Panc1 (cell line): Measurements from ENCODE around the gene TSHR. TPM values are rescaled to one million over a fixed set of nuclear protein-coding genes. Genes with fewer than 3 reads are reported as not detected.
"Not testable (repeated sequence)": the region's sequence is repeated elsewhere in the genome, so short reads cannot be mapped to it uniquely, and the experiment has no call there.

Experiments used
- ATAC-seq: fragments of 200-7000 bp; cut with Tn5 transposase; 2 replicates; pipeline ENCODE4 v1.9.1; 2020; ENCODE audit warnings: mild to moderate bottlenecking, moderate library complexity
- BruUV-seq: library from RNA; stranded (reverse); fragments of 400-500 nt; replicated peaks from 2 replicates; lab custom pipeline; 2021; lab: Mats Ljungman, UMichigan
- CTCF ChIA-PET: fragments of 300-600 bp; sonication (Branson Sonifier 250); formaldehyde crosslinking; loops from one replicate; lab custom pipeline; 2022; ENCODE audit warnings: antibody characterized with exemption; lab: Charles Lee
- POLR2A ChIA-PET: fragments of 300-600 bp; sonication (Branson Sonifier 250); formaldehyde crosslinking; loops from one replicate; lab custom pipeline; 2022; ENCODE audit warnings: antibody characterized with exemption; lab: Charles Lee
- DNase-seq: peaks from one replicate; pipeline ENCODE4 v3.0.0-alpha.2; 2010; ENCODE audit warnings: low read depth, low spot score
- H3K27ac ChIP-seq: 2 replicates; pipeline ENCODE4 v1.5.1; 2011; ENCODE audit warnings: mild to moderate bottlenecking, low read length, inconsistent platforms
- H3K27me3 ChIP-seq: fragments of 200-500 bp; sonication (Bioruptor generic); 2 replicates; pipeline ENCODE4 v1.6.0; 2014; ENCODE audit warnings: low read length, inconsistent platforms; ENCODE audit not compliant: control insufficient read depth, insufficient read depth
- H3K36me3 ChIP-seq: fragments of 200-500 bp; sonication (Bioruptor generic); 2 replicates; pipeline ENCODE4 v1.5.1; 2014; ENCODE audit warnings: inconsistent platforms, mild to moderate bottlenecking, low read length, moderate library complexity; ENCODE audit not compliant: control insufficient read depth, insufficient read depth
- H3K4me1 ChIP-seq: 2 replicates; pipeline ENCODE4 v1.5.1; 2011; ENCODE audit warnings: inconsistent platforms, mild to moderate bottlenecking, low read length, moderate library complexity; ENCODE audit not compliant: control insufficient read depth, insufficient read depth
- H3K4me3 ChIP-seq, 2 experiments: 2 replicates each; pipeline ENCODE4 v1.5.1; 2011 to 2012; ENCODE audit warnings: low read depth in 2 of 2, low read length in 2 of 2, mild to moderate bottlenecking in 2 of 2, inconsistent platforms in 1 of 2, moderate library complexity in 1 of 2
- H3K9me3 ChIP-seq: fragments of 200-500 bp; sonication (Bioruptor generic); 2 replicates; pipeline ENCODE4 v1.5.1; 2014; ENCODE audit warnings: low read depth, mild to moderate bottlenecking, inconsistent platforms, low read length, moderate library complexity; ENCODE audit not compliant: control insufficient read depth, insufficient read depth
- POLR2AphosphoS5 ChIP-seq: IDR thresholded peaks from 2 replicates; pipeline ENCODE4 v1.6.1; 2012; ENCODE audit warnings: mild to moderate bottlenecking, low read depth, low read length, moderate library complexity
- SIN3A ChIP-seq: IDR thresholded peaks from 2 replicates; pipeline ENCODE4 v1.6.1; 2012; ENCODE audit warnings: low read depth, mild to moderate bottlenecking, low read length, moderate library complexity, borderline replicate concordance; ENCODE audit not compliant: insufficient read depth
- TCF7L2 ChIP-seq: IDR thresholded peaks from 2 replicates; pipeline ENCODE4 v1.6.1; 2011; ENCODE audit warnings: mild to moderate bottlenecking, low read depth, low read length, inconsistent platforms
- in situ Hi-C: cut with HindIII; loops from 2 replicates; pipeline ENCODE4 v1.10.0; 2016; ENCODE audit warnings: low sequenced_read_pairs, low pct_unique_long_range_greater_than_20kb
- intact Hi-C: fragments of 100-400 bp; cut with micrococcal nuclease; formaldehyde crosslinking; loops from one replicate; pipeline ENCODE4 v1.10.0; 2022; ENCODE audit not compliant: unreplicated experiment
- total RNA-seq: library from RNA; stranded (reverse); gene quantifications from one replicate; pipeline ENCODE4 v1.2.1, GENCODE V29; 2021; ENCODE audit not compliant: unreplicated experiment
- TF ChIP-seq, protein P1 (sequence below): fragments of 450-650 bp; IDR thresholded peaks from 2 replicates; pipeline ENCODE4 v1.5.1; 2017; ENCODE audit warnings: mild to moderate bottlenecking
- TF ChIP-seq, protein P2 (sequence below), 2 experiments: IDR thresholded peaks; 2 replicates each; pipeline ENCODE4 v1.6.1; 2011 to 2012; ENCODE audit warnings: low read depth in 2 of 2, control low read depth in 1 of 2, low read length in 1 of 2, mild to moderate bottlenecking in 1 of 2, moderate library complexity in 1 of 2; ENCODE audit not compliant: insufficient read depth in 1 of 2

TSHR gene
- total RNA-seq, 1 experiment from 2014 or later: not detected

GRCh38 chr14:80906946-80907345 is 48.5 kb upstream of the TSHR start:
- ChIA-PET POLR2A (no interaction called here), CTCF (no interaction called here)
- Histone ChIP-seq H3K4me1 (no peaks in the 10 kb centered on the region), H3K27me3 (no peaks in the 10 kb centered on the region), H3K36me3 (no peaks in the 10 kb centered on the region), H3K9me3 (no peaks in the 10 kb centered on the region), H3K4me3 (no peak overlapping the region), H3K27ac (no peak overlapping the region)
- ATAC-seq (no peak), DNase-seq (no peak)
- no TSS peak for BruUV-seq
- in situ Hi-C loops (no loop called here), intact Hi-C loops (no loop called here)
- TF ChIP-seq POLR2AphosphoS5: no peak
- TF ChIP-seq, protein P1, sequence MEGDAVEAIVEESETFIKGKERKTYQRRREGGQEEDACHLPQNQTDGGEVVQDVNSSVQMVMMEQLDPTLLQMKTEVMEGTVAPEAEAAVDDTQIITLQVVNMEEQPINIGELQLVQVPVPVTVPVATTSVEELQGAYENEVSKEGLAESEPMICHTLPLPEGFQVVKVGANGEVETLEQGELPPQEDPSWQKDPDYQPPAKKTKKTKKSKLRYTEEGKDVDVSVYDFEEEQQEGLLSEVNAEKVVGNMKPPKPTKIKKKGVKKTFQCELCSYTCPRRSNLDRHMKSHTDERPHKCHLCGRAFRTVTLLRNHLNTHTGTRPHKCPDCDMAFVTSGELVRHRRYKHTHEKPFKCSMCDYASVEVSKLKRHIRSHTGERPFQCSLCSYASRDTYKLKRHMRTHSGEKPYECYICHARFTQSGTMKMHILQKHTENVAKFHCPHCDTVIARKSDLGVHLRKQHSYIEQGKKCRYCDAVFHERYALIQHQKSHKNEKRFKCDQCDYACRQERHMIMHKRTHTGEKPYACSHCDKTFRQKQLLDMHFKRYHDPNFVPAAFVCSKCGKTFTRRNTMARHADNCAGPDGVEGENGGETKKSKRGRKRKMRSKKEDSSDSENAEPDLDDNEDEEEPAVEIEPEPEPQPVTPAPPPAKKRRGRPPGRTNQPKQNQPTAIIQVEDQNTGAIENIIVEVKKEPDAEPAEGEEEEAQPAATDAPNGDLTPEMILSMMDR: no peak
- no peak for TF ChIP-seq SIN3A
- TF ChIP-seq, protein P2, sequence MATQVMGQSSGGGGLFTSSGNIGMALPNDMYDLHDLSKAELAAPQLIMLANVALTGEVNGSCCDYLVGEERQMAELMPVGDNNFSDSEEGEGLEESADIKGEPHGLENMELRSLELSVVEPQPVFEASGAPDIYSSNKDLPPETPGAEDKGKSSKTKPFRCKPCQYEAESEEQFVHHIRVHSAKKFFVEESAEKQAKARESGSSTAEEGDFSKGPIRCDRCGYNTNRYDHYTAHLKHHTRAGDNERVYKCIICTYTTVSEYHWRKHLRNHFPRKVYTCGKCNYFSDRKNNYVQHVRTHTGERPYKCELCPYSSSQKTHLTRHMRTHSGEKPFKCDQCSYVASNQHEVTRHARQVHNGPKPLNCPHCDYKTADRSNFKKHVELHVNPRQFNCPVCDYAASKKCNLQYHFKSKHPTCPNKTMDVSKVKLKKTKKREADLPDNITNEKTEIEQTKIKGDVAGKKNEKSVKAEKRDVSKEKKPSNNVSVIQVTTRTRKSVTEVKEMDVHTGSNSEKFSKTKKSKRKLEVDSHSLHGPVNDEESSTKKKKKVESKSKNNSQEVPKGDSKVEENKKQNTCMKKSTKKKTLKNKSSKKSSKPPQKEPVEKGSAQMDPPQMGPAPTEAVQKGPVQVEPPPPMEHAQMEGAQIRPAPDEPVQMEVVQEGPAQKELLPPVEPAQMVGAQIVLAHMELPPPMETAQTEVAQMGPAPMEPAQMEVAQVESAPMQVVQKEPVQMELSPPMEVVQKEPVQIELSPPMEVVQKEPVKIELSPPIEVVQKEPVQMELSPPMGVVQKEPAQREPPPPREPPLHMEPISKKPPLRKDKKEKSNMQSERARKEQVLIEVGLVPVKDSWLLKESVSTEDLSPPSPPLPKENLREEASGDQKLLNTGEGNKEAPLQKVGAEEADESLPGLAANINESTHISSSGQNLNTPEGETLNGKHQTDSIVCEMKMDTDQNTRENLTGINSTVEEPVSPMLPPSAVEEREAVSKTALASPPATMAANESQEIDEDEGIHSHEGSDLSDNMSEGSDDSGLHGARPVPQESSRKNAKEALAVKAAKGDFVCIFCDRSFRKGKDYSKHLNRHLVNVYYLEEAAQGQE (IDR thresholded peaks at IDR 0.05; ENCODE audit: insufficient read depth in 1 of 2, low read depth in 2 of 2, low read length in 1 of 2): no peak
- TF ChIP-seq TCF7L2: no peak

GRCh38 chr14:80912013-80912412 is 43.4 kb upstream of the TSHR start:
- H3K4me3 ChIP-seq, H3K9me3 ChIP-seq, POLR2A ChIA-PET, in situ Hi-C loops, H3K4me1 ChIP-seq, H3K27me3 ChIP-seq, ATAC-seq, H3K27ac ChIP-seq, DNase-seq, H3K36me3 ChIP-seq, intact Hi-C loops, BruUV-seq: not testable (repeated sequence)
- CTCF ChIA-PET: interaction anchor here (0.6 kb wide), 1 partner anchor 115 kb away, joined by 6 read pairs; no protein-coding TSS in a partner anchor

GRCh38 chr14:80919622-80920021 is 35.8 kb upstream of the TSHR start:
- ATAC-seq: no peak
- no peak for DNase-seq
- Histone ChIP-seq H3K9me3 (no peaks in the 10 kb centered on the region), H3K36me3 (no peaks in the 10 kb centered on the region; the same call in 1 of the 2 replicates), H3K4me3 (no peak overlapping the region), H3K4me1 (no peaks in the 10 kb centered on the region), H3K27ac (no peak overlapping the region), H3K27me3 (no peaks in the 10 kb centered on the region)
- intact Hi-C loops (no loop called here), in situ Hi-C loops (no loop called here)
- BruUV-seq: no TSS peak
- TF ChIP-seq, protein P2 (IDR thresholded peaks at IDR 0.05; ENCODE audit: insufficient read depth in 1 of 2, low read depth in 2 of 2, low read length in 1 of 2): no peak
- TF ChIP-seq SIN3A: no peak
- ChIA-PET CTCF (no interaction called here), POLR2A (no interaction called here)
